Measurements from ENCODE around the gene NAALAD2. TPM values are rescaled to one million over a fixed set of nuclear protein-coding genes. Genes with fewer than 3 reads are reported as not detected.

NAALAD2 gene
- total and polyA plus RNA-seq, 2 of the 8 experiments (the other 6 are each of a cell fraction or from before 2014, with no cell fraction given): 2.6 to 3.9 TPM

DNA sequence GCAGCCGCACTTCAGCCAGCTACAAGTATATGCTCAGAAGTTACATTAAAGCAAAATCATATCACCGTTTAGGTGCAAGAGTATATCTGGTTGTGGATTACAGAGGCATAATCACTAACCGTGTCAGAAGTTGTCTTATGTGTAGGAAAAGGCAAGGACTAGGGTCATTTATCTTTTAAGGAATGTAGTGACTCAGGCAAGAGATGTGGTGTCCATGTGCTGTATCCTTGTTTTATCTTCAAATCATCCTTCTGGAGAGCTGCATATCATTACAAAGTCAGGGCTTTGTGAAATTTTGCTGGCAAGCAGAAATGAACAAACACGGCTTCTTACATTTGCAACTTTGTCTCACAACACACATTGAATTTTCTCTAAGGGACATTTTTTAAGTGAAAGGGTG is 101.1 kb downstream of the NAALAD2 start:
- CTCF ChIA-PET (ENCODE audit: partially characterized antibody): interaction anchor here (1.3 to 2.3 kb wide), 2 partner anchors 11 to 31 kb away, joined by 3 to 13 read pairs; no protein-coding TSS in a partner anchor
- Histone ChIP-seq H3K56ac (replicated peaks; ENCODE audit: insufficient read length, low read depth, low read length) (no peak overlapping the region), H4K20me1 (replicated peaks in 1 of 2; ENCODE audit: control insufficient read depth in 1 of 2, insufficient read depth in 2 of 2, low read length in 2 of 2) (no peaks in the 10 kb centered on the region), H3K14ac (ENCODE audit: insufficient read length) (no peak overlapping the region), H3K9ac (replicated peaks in 1 of 4; ENCODE audit: extremely low read depth in 1 of 4, low read depth in 3 of 4, low read length in 3 of 4) (no peak overlapping the region), H2AK5ac (ENCODE audit: low read depth, low read length) (no peak overlapping the region), H3K36me3 (ENCODE audit: control insufficient read depth in 2 of 4, insufficient read depth in 4 of 4, low read length in 3 of 4) (no peaks in the 10 kb centered on the region), H3K4me1 (replicated peaks in 1 of 4; ENCODE audit: control insufficient read depth in 3 of 4, insufficient read depth in 4 of 4, low read length in 3 of 4) (peaks cover 0 to 3% (median 3%) of the 10 kb centered on the region in 4 experiments; a peak in 3 of 7 replicates), H2BK20ac (ENCODE audit: low read length) (no peak overlapping the region), H3K4me3 (ENCODE audit: extremely low read depth in 1 of 4, insufficient read depth in 2 of 4, low read depth in 3 of 4, low read length in 4 of 4) (no peak overlapping the region), H3K23ac (ENCODE audit: insufficient read length) (no peak overlapping the region), H2BK15ac (ENCODE audit: low read length) (no peak overlapping the region), H3K18ac (ENCODE audit: extremely low read depth, low read length) (no peak overlapping the region), H3K23me2 (ENCODE audit: low read depth, low read length) (no peaks in the 10 kb centered on the region), H3K79me2 (ENCODE audit: control insufficient read depth in 1 of 2, insufficient read depth in 2 of 2, low read length in 2 of 2) (no peaks in the 10 kb centered on the region), H2AFZ (ENCODE audit: low read length) (0 out of 2 replicates have a peak overlapping the region, but pooled peaks have one; percentile 9), H3K27ac (ENCODE audit: low read depth, low read length) (no peak overlapping the region), H4K8ac (ENCODE audit: extremely low read depth, insufficient read depth, low read length) (no peak overlapping the region), H3K4ac (replicated peaks; ENCODE audit: insufficient read length, low read depth, low read length) (no peak overlapping the region), H2BK12ac (ENCODE audit: low read depth, low read length) (no peak overlapping the region), H4K91ac (replicated peaks; ENCODE audit: insufficient read length, low read length) (no peak overlapping the region), H3K79me1 (ENCODE audit: low read depth, low read length) (no peaks in the 10 kb centered on the region), H4K5ac (ENCODE audit: insufficient read length, low read depth, low read length) (no peak overlapping the region), H2BK5ac (ENCODE audit: low read depth, low read length) (no peak overlapping the region), H3K4me2 (ENCODE audit: insufficient read depth in 1 of 2, low read depth in 2 of 2, low read length in 2 of 2) (no peak overlapping the region), H3K27me3 (replicated peaks in 1 of 4; ENCODE audit: control insufficient read depth in 3 of 4, extremely low read depth in 1 of 4, insufficient read depth in 3 of 4, low read length in 3 of 4) (no peaks in the 10 kb centered on the region), H3K9me3 (ENCODE audit: insufficient read depth in 2 of 2, low read depth in 1 of 2, low read length in 1 of 2) (no peaks in the 10 kb centered on the region), H2BK120ac (replicated peaks; ENCODE audit: low read depth, low read length) (no peak overlapping the region)
- no peak for FAIRE-seq
- no peak for DNase-seq (ENCODE audit: low read depth in 1 of 2, low spot score in 2 of 2)
- POLR2A ChIA-PET (ENCODE audit: partially characterized antibody): no interaction called here
- 91% methylated on average over 4 of the region's 4 CpGs; no CpG with 5 or more reads in 1 of the 2 experiments for WGBS, 2 experiments (ENCODE audit: extremely low coverage in 1 of 2, insufficient coverage in 1 of 2, insufficient read length in 1 of 2, insufficient replicate concordance in 2 of 2, low coverage in 1 of 2, low lambda C conversion rate in 2 of 2, missing lambda C conversion rate in 1 of 2)
- TF ChIP-seq TCF12 (IDR thresholded peaks at IDR 0.05; ENCODE audit: low read depth, low read length) (no peak), KDM1A (IDR thresholded peaks at IDR 0.05; ENCODE audit: borderline replicate concordance, low read length) (no peak), RAD21 (IDR thresholded peaks at IDR 0.05 in 1 of 2, conservative IDR thresholded peaks at IDR 0.05 in 1 of 2; ENCODE audit: low read depth in 2 of 2, low read length in 2 of 2) (no peak), SIN3A (conservative IDR thresholded peaks at IDR 0.05 in 1 of 2, IDR thresholded peaks at IDR 0.05 in 1 of 2; ENCODE audit: low read depth in 1 of 2, low read length in 2 of 2) (no peak), JUN (IDR thresholded peaks at IDR 0.05; ENCODE audit: low read depth, low read length) (no peak), CEBPB (IDR thresholded peaks at IDR 0.05; ENCODE audit: low read depth, low read length) (no peak)
